Mammary epithelial cell (primary cell): ENCODE measurements around the gene SCRN3.

ENCODE experiments used
- CTCF ChIP-seq, 2 donors: IDR thresholded peaks in 1 of 2; conservative IDR thresholded peaks in 1 of 2; 2 replicates each; pipeline ENCODE4 v1.5.1; 2011 to 2012; ENCODE audit warnings: inconsistent platforms in 2 of 2, low read length in 2 of 2, mild to moderate bottlenecking in 2 of 2, control low read depth in 1 of 2, low read depth in 1 of 2; ENCODE audit not compliant: insufficient read depth in 1 of 2; ENCODE audit errors: extremely low read depth in 1 of 2
- EZH2 ChIP-seq: IDR thresholded peaks from 2 replicates; pipeline ENCODE4 v1.6.1; 2012; ENCODE audit warnings: low read length, inconsistent platforms, borderline replicate concordance

- TF ChIP-seq CTCF (conservative IDR thresholded peaks at IDR 0.05 in 1 of 2, IDR thresholded peaks at IDR 0.05 in 1 of 2; ENCODE audit: extremely low read depth in 1 of 2, insufficient read depth in 1 of 2, low read depth in 1 of 2, low read length in 2 of 2) (no peak), EZH2 (no peak)
These were observed 2.8 kb upstream of the SCRN3 start for GRCh38 chr2:174392706-174393105.
